Superior temporal gyrus (tissue), 1 donor: Measurements from ENCODE around the gene SPTSSA.
"Not testable (repeated sequence)": the region's sequence is repeated elsewhere in the genome, so short reads cannot be mapped to it uniquely, and the experiment has no call there.

ENCODE experiments used
- DNase-seq: peaks from one replicate; pipeline ENCODE4 v3.0.0-alpha.2; 2016; ENCODE audit errors: extremely low spot score

The SPTSSA gene

DNA sequence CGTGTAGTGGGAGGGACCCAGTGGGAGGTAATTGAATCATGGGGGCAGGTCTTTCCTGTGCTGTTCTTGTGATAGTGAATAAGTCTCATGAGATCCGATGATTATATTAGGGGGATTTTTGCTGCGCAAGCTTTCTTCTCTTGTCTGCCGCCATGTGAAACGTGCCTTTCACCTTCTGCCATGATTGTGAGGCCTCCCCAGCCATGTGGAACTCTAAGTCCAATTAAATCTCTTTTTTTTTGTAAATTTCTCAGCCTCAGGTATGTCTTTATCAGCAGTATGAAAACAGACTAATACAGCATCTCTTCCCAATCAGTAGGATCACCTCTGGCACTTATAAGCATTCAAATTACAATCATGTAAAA is 34.0 kb downstream of the SPTSSA start:
- not testable (repeated sequence) for DNase-seq

DNA sequence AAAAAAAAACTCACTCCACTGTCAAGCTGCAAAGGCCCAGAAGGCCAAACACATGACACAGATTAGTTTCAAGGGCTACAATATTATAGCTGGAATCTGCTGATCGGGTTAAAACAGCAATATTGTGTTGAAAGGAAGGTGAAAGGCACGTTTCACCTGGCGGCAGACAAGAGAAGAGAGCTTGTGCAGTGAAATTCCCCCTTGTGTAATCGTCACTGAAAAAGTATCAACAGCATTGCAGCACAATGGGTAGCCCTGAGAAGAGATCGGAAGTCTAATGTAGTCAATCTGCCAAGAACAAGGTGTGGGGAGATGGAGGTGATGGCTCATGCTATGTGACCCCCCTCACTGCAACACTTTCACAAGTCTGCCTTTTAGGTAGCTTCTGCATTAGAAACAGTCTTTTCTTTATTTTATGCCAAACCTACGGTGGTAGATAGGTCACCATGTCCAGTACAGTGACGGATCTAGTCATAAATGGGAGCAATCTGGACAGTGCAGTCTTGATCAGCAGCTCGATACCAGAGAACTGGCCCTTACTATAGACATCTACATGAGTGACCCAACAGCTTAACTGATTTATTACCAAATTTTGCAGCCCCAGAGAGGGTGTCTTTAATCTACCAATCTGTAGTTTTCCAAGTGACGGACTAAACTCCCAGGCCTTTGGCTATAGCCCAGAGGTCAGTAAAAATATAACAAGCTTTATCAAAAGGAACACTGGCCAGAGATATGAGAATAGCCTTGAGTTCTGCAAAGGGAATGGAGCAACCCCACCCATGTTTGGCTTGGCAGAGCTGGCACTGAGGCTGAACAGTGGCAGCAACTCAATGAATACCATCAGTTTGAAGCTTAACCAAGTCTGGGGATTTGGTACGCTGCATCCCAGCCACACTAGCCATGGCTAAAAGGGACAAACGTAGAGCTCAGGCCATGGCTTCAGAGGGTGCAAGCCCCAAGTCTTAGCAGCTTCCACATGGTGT is 35.4 kb downstream of the SPTSSA start:
- no peak for DNase-seq

DNA sequence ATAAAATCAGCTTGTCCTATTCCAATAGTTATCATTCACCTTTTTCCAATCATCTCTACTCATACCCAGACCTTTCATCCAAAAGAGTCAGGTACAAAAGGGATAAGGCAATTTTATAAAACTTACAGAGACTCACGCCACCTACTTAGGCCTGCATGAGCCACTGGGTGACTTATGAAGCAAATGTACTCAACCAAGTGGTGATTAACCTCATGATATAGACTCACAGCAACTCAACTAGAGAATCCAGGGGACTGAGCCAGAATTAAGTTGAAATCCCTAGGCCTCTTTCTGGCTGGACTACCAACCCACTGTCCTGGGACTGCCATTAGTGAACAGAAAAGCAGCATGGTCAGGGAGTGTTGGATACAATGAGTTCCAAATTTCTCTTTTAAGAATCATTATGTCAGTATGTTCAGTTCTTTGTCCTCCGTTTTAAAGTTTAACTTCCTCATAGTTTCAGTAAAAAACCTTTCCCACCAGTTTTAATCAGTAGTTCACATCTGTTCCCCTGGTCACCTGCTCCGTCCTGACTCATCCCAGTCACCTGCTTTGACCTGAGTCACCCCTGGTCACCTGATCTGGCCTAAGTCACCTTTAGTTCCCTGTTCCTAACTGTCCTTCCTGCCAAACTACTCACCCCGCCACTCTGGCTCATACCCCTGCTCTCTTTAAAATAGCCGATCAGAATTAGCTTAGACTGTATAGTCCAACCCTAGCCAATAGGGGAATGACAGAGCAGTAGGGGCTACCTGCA is 36.8 kb downstream of the SPTSSA start:
- no peak for DNase-seq

DNA sequence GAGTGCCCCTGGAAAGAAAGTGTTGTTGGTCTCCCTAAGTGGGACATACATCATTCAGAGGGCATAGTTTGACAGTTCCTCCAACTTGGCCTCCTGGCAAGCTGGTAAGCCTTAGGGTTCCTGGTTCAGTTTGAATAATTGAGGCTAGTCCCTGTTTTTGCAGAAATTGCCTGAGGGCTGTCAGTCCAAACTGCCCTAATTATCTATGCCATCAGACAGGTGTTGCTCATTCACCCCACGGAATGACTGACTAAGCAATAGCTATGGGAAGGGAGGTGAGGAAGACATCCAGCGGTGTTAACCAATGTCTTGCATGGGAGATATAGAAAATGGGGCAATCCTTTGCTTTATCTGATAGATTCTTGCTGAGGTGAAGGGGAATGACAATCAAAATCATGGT is 37.6 kb downstream of the SPTSSA start:
- no peak for DNase-seq

DNA sequence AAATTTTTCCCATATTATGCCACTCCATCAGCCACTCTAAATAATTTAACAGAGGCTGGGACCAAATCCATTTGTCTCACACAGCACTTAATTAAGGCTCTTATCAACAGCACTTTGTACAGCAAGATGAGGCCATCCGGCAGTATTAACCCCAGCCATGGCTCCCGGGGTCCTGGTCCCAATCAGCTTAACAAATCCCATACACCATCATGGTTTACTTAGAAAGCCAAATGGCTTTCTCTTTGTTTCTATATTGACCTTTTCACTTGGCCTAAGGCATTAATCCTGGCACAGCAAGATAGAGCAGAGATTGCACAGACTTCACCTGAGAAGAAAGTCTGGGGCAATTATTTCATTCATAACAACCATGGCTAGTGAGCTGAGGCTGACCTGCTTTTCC is 38.6 kb downstream of the SPTSSA start:
- no peak for DNase-seq

DNA sequence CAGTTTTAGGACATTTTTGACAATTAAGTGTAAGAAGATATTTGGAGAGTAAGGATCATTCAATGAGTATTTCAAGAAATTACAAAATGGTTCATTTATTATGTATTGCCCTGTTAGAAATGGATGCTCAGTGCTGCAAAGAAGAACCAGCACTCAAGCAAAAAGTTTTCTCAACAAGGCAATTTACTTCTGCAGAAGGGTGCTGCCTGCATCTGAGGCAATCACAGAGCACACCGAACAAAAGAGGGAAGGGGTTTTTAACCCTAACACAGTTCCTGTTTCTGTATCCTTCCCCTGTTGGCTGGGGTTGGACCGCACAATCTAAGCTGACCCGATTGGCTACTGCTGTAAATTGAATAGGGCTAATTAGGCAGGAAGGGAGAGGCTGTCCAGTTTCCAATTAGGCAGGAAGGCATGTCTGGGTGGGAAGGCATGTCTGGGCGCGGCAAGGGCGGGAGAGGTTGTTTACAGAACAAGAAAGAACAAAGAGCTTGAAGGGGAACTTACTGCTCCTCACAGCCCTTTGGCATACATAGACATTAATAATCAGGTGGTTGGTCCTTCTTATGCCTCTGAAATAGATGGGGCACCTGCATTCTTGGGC is 41.4 kb downstream of the SPTSSA start:
- DNase-seq = no peak

DNA sequence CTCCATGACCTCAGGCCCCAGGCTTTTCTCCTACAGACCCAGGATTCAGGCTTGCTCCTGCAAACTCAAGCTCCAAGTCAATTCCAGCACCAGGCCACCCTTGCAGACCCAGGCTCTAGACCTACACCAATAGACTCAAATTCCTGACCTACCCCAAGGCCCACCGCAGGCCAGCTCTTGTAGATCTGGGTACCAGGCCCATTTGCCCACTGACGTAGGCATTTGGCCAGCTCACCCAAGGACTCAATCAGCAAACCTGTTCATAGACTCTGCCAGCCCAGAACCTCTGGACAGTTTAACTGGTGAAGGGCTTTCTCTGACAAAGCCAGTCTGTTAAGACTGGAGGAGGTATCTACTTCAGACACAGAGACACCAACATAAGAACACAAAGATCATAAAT is 52.3 kb downstream of the SPTSSA start:
- no peak for DNase-seq

DNA sequence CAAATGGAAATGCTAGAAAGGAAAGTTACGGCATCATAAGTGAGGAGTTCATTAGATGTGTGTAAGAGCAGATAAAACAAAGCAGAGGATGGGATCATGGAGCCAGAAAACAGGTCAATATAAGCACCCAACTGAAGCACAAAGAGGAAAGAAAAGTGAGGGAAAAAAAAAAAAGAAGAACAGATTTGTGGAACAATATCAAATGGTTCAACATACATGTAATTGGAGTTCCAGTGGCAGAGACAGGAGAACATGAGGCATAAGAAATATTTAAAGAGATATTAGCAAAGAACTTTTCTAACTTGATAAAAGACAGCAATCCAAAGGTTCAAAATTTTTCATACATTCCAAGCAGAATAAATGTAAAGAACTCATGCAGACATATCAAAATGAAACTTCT is 54.1 kb downstream of the SPTSSA start:
- no peak for DNase-seq

DNA sequence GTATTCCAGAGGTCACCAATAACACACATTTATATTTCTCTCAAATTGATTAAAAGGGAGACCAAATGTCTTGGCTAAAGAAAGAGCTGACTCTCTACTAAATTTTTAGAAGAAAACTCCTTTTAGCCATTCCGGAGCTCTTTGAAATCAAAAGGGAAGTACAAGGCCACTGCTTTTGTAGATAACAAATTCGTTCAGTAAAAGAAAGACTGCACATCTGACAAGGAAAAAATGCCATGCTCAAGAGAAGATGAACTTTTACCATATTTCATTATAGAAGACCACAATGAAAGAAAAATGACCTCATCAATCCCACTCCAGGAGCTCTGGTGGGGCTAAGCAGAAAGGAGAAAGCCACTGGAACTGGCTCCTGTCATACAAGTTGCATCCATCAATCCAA is 57.6 kb downstream of the SPTSSA start:
- DNase-seq = no peak

DNA sequence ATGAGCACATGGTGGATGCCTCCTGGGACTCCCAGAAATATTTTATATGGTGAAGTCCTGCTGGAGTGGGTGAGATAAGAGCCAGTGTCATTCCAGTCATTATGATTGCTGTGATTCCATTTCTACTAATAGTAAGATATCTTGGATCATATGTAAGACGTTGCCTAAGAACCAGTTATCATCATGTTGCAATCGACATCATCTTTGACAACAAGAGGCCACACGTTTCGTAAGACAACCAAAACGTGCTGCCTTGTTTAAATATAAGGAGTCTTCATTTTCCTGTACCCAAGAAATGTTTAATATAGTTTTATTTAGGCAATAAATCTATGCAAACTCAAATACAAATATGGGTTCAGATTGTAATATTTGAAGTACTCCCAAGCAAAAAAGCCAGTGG is 58.4 kb downstream of the SPTSSA start:
- DNase-seq = no peak

DNA sequence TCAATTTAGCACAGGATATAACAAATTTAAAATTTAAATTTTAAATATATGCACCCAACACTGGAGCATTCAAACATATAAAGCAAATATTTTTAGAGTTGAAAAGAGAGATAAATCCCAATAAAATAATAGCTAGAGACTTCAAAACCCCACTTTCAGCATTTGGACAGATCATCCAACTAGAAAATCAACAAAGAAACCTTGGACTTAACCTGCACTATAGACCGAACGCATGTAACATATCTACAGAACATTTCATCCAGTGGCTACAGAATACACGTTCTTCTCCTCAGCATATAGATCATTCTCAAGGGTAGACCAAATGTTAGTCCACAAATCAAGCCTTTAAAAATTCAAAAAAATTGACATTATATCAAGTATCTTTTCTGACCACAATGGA is 64.0 kb downstream of the SPTSSA start:
- no peak for DNase-seq

DNA sequence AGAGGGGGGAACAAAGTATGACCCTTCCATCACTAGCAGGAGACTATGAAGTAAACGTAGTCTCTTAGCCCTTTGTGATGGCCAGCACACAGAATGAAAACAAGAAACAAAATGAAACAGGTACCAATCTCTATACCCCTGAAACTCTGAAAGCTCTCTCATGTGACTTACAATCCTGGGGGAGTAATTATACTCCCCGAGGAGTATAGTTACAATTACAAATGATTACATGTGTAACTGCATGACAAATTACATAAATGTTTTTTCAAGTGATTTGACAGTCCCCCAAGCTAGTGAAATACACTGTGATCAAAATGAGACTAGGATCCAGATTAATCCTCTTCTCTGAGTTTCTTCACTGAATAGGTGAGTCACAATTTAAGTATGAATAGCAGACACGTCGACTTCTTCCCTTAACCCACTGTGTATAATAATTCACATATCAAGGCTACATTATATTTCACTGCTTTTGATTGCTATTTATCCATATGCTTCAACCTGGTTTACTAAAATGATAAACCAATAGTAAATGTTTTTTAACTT is 74.0 kb downstream of the SPTSSA start:
- DNase-seq = no peak

DNA sequence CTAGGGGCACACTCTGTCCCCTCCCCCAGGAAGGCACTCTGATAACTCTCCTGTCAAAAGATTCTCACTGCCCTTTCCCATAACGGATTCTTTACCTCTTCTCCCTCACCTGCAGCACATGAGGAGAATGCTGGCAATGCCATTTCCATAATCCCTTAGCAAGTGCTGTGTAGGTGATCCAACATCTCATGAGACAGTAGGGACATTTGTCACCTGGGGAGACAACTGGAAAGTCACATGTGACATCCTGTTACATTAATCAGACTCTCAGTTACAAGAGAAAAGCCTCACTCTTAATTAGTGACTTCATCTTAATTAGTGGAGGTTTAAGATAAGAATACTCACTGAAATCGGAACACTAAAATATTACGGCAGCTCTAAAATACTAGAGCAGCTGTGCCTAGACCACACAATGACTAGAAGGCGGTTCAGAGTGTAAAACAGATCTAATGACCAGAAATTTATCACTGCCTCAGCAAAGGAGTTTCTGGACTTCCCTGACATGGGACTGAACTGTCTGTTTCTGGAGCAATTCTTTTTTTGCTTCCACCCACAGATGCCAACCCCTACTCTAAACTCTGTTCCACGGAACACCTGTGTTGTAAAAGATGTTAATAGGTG is 75.1 kb downstream of the SPTSSA start:
- DNase-seq = no peak

DNA sequence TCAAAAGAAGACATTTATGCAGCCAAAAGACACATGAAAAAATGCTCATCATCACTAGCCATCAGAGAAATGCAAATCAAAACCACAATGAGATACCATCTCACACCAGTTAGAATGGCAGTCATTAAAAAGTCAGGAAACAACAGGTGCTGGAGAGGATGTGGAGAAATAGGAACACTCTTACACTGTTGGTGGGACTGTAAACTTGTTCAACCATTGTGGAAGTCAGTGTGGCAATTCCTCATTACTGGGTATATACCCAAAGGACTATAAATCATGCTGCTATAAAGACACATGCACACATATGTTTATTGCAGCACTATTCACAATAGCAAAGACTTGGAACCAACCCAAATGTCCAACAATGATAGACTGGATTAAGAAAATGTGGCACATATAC is 76.2 kb downstream of the SPTSSA start:
- not testable (repeated sequence) for DNase-seq

DNA sequence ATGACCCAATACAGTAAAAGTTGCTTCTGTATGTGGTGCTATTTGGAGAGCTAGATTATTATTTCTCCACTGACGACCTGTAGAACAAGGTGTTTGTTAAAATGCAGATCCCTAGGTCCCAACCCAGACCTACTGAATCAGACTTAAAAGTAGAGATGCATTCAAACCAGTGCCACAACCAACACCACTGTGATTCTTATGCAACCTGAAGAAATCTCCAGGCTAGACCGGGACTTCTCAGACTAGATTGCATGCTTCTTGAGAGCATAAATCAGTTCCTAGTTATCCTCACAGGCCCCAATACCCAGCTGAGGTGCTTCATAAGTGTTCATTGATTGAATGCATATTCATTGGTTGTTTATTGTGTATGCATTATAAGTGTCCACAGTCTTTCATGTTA is 78.2 kb downstream of the SPTSSA start:
- no peak for DNase-seq
